Activated CD4-positive, alpha-beta T cell treated with anti-CD3 and anti-CD28 coated beads for 48 hours (primary cell): ENCODE data around the gene ELP4.
"Not testable (repeated sequence)": the region's sequence is repeated elsewhere in the genome, so short reads cannot be mapped to it uniquely, and the experiment has no call there.

Experiments
- DNase-seq: peaks from one replicate; pipeline ENCODE4 v3.0.0-alpha.2; 2020

The ELP4 gene

DNA sequence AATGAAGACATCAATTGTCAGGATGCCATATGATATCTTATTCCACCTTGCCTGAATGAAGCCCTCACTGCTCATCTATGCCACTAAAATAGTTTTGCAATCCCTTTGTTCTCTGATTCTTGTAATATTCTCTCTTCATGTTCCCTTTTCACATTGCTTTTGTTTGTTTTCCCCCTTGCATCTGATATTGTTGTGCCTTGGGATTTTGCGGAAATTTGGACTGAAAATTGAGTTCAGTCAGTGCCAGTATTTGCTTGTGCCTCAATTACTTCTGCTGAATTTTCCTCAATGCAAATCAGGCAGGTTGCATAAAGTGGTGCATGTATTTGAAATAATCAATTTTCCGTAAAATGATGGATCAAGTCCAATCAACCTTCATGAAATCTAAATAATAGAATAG is 203.3 kb downstream of the ELP4 start:
- no peak for DNase-seq

- no peak for DNase-seq
Observed at GRCh38 chr11:31714840-31715239, 205.3 kb downstream of the ELP4 start.

GRCh38 chr11:31720225-31720624 is 210.7 kb downstream of the ELP4 start:
- DNase-seq, result no peak

- no peak for DNase-seq
Observed at GRCh38 chr11:31720671-31721365, 211.3 kb downstream of the ELP4 start.

DNA sequence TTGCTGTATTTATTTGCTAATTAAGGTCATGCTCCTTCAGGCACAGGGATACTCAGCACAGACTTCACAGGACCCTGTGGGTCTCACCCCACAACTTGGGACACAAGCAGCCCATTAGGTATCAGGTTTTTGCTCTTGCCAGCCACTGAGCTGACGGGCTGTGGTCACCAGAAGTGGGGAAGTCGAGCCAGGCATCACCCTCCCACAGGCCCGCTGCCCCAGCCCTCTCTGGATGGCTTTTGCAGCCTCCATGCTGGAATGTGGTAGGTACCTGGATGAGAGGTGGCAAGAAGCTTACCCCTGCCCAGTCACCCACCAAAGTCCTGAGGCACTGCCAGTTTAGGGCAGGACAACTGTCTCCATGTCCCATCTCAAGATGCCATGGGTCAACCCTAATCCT is 213.2 kb downstream of the ELP4 start:
- DNase-seq, result no peak

DNA sequence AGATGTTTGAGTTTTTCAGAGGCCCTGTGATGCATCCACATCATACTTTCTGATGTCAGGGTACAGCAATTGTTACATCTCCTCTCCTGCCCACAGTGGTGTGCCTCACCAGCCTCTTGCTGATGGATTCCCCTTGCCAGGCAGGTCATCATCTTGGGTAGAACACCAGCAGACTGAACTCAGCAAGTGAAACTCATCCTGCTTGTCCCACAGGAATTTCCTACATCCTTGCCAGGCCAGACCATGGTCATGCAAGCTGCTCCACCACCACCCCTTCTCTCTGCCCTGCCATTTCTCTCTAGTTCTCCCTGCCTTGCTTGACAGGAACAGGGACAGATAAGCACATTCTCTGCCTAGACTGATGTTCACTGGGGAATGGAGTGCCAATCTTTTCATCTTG is 215.6 kb downstream of the ELP4 start:
- no peak for DNase-seq

DNA sequence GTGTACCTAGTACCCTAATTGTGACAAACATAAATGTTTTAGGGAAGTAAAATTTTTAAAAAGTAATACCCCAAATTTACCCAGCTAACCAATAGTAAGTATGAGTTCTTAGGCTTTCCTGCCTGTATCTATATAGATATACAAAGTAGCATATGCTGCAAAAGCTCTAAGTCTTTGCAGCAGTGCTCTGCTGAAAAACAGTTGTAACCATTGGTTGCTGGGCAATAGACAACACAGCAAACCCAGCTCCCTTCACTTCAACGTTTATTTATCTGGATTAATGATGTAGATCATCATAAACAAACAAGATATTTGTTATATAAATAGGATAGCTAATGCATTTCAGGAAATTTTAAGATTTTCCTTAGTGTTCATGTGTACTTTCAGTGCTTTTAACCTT is 218.9 kb downstream of the ELP4 start:
- DNase-seq, result no peak

DNA sequence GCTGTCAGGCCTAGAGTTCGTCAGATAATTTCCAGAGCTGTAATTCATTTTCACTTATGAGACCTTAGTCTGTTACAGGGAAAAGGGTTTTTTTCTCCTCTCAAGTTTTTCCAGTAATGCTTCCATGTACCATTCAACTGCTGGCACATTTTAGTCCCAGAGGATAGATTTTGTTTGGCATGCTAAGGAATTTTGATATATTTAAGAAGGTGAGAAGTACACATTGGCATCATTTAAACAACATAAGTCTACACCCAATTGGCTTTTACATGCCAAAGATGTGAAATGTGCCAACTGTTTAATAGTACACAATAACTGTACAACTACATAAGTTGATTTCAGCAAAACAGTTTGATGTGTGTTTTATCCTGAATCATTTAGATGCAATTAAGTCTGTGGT is 230.6 kb downstream of the ELP4 start:
- no peak for DNase-seq

DNA sequence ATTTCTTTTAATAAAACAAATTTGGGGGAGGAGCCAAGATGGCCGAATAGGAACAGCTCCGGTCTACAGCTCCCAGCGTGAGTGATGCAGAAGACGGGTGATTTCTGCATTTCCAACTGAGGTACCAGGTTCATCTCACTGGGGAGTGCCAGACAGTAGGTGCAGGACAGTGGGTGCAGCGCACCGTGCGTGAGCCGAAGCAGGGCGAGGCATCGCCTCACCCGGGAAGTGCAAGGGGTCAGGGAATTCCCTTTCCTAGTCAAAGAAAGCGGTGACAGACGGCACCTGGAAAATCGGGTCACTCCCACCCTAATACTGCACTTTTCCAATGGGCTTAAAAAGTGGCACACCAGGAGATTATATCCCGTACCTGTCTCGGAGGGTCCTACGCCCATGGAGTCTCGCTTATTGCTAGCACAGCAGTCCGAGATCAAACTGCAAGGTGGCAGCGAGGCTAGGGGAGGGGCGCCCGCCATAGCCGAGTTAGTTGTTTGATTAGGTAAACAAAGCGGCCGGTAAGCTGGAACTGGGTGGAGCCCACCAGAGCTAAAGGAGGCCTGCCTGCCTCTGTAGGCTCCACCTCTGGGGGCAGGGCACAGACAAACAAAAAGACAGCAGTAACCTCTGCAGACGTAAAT is 231.3 kb downstream of the ELP4 start:
- not testable (repeated sequence) for DNase-seq

DNA sequence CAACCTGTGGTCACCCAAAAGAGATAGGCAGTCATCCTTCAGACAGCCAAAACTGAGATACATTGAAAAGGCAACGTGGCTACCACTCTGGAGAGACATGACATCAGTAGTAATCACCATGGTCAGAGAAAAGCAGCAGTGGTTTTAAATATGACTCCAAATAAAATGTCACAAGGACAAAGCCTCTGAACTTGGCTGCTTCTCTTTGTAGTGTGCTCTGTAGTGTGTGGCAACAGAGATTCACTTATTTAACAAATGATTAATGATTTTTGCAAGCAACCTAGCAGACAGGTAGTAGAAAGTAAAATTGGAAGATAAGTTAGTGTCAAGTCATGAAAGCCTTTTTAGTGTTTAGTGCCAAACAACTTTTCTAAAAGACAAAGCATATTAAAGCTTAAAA is 238.0 kb downstream of the ELP4 start:
- DNase-seq, result no peak

DNA sequence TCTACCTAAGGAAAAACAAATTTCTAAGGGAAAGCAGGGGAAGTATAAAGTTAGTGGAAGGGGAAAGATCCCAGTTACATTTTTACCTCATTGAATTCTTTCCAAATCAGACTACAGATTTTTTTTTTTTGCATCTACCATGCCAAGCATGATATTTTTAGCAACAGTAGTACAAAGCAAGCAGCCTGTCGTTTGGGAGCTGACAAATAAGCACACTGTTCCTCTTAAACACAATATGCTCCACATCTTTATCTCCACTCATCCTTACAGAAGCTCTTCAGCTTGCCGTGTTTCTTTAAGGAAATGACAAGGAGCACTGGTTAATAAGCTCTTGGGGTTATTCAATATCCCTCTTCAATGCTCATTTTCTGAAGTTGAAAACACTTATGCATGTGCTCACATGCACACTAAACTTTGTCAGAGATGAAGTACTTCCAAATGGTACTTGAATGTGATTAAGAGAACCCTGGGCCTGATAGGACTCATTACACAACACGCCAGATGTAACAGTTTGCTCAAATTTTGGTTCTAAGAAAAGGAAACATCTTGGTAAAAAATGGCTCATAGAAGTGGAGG is 247.8 kb downstream of the ELP4 start:
- DNase-seq, result no peak

DNA sequence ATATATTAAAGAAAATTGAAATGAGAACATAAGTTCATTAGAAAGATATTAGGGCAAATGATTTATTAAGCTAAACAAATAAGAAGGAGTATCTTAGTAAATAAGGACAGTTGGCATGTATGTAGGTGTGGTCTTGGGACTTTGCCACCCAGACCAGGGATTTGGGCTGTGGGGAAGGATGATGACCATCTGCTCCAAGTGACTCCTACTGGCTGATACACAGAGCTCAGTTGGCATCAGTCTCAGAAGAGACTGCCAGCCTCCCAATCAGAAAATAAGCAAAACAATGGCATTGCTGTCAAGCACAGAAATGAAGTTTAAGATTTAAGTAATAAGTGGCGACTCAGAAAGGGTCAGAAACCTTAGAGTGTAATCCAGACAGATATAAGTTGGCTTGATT is 252.1 kb downstream of the ELP4 start:
- no peak for DNase-seq

GRCh38 chr11:31763296-31763695 is 253.7 kb downstream of the ELP4 start:
- DNase-seq, result no peak

DNA sequence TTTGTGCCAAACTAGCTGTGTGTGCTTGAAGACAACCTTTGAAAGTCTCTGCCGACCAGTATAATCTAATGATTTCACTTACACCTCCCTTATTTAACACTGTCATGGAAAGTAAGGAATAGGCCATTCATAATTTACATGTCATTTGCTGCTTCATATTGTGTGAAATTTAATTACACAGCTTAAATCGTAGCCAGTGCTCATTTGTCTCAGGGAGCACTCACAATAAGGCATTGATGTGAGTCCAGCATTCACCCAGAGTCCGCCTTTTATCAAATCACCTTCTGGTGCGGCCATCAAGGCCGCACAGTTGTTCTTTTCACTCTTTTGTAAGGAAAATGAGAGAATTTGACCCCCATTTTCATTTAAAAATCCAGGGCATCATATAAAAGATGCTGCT is 254.7 kb downstream of the ELP4 start:
- DNase-seq, result no peak

DNA sequence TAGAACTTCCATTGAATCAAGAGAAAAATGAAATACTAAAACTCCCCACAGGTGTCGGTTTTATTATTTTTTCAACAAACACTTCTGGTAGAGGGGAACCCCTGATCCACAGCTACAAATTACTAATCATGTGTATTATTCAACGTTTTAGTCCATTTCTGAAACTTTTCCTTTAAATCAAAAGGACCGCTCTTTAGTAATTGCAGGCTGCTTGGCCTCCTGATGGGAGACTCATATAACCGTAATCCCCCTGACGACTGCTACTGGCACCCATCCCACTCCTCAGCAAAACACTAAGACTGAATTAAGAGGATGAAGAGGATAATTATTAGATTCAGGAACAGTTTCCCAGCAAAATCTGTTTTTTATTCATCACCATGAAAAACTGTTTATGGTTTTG is 255.2 kb downstream of the ELP4 start:
- DNase-seq, result no peak

GRCh38 chr11:31767066-31767465 is 257.5 kb downstream of the ELP4 start:
- no peak for DNase-seq

- no peak for DNase-seq
Observed at GRCh38 chr11:31767685-31768084, 258.1 kb downstream of the ELP4 start.

DNA sequence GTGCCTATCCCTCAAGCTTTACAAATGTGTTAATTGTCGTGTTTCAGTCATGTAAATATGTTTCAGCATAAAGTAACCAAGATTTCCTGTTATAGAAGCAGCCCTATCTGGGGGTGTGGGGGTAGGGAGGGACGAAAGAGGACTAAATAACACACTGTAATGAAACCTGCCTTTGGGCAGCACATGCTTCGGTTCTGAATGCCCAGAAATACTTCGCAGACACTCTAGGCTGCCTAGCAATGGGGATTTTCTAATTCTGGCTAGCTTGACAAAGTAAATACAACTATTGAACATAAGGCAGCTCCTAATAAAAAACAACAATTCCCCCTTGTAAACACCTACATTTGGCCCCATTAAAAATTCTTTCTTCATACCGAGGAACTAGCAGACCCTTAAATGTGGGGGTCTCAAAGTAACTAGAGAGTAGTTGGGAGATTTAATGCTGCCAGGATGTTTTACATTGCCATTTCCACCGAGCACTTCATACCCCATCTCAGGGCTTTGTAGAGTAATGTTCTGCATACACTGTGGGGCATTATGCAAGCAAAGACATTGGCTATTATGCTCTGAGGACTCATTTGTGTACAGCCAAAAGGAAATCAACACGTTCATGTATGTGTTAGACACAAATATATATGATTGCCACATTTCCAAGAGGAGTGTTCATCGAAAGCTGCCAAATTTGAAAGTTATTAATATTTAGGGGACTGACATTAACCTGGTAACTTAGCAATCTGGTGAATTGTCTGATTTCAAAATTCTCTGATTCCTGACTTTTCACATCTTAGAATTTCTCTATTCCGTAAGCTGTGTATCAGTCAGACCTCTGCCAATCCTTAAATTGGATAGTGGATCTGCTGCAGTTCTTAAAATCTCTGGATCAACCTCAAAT is 259.4 kb downstream of the ELP4 start:
- no peak for DNase-seq

- DNase-seq, result no peak
Observed at GRCh38 chr11:31770011-31770700, 260.6 kb downstream of the ELP4 start.

DNA sequence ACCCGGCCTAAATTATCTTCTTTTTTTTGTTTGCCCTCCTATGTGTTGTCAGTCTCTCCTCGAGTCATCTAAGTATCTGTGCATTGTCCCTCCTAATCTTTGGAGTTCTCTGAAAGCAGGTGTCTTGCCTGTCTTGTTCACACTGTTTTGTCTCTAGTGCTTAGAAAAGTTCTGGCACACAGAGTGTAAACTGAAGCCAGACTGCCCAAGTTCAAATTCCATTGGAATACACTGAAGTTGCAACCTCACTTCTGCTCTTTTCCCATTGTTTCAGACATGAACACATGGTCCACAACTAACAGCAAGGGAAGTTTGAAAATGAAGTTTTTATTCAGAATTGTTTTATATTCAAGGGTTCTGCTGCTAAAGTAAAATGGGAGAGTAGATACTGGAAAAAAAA is 262.8 kb downstream of the ELP4 start:
- no peak for DNase-seq

GRCh38 chr11:31779374-31779791 is 269.8 kb downstream of the ELP4 start:
- DNase-seq, result no peak

GRCh38 chr11:31780078-31780477 is 270.5 kb downstream of the ELP4 start:
- no peak for DNase-seq

DNA sequence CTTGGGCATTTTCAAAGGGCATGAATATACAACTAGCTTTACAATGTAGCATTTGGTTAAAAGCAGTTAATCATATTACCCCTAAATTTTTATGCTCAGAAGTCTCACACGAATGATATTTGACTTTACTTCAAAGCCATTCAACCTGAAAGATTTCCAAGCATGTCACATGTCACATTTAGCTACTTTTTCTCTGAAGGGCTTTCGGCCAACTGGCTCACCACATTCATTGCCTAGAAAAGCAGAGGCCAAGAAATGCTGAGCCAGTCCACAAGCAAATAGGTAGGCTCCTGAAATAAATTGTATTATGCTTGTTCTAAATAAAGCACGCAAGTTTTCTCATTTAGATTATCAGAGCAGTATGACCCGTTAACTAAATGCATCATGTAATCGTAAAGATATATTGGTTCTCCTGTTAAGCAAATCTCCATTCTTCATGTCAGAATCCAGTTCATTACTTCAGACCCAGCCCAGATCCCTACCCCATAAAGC is 271.0 kb downstream of the ELP4 start:
- DNase-seq, result no peak
